HG02763 (cell line): ENCODE measurements around the gene CDK5RAP2.

Experiments
- ATAC-seq: cut with Tn5 transposase; IDR thresholded peaks from one replicate; pipeline ENCODE4 v1.9.1; 2021; ENCODE audit warnings: mild to moderate bottlenecking, moderate library complexity; ENCODE audit not compliant: unreplicated experiment

Gene CDK5RAP2

DNA sequence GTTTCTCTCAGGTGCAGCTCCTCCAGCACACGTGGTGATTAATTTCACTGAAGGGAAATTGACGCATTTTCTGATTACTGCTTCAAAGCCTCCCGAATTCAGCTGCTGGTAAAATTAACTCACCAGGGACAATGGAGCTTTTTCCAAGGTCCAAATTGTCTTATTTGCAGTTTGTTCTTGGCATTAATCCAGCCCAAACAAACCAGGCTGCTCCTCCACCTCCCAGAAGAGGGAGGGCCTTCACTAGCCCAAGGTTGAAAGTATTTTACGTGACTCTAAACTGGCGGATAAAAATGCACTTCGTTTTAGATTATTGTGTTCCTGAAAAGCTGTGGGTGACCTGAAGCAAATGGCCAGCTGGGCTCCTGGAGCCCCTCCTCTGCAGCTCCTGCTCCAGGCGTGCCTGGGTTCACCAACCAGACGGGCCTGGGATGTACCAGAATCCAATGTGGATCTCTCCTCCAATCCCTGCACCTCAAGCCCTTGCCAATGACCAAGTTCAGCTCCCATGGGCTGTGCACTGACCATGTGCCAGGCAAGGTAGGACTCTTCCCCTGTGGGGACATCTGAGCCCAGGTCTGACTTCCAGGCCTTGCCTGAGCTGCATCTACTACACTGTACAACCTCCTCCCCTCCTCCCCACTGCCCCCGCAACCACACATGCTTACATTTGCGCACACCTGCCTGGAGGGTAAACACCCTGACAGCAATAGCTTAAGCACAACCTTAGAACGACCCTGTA is 193.4 kb downstream of the CDK5RAP2 start:
- ATAC-seq, result no peak

DNA sequence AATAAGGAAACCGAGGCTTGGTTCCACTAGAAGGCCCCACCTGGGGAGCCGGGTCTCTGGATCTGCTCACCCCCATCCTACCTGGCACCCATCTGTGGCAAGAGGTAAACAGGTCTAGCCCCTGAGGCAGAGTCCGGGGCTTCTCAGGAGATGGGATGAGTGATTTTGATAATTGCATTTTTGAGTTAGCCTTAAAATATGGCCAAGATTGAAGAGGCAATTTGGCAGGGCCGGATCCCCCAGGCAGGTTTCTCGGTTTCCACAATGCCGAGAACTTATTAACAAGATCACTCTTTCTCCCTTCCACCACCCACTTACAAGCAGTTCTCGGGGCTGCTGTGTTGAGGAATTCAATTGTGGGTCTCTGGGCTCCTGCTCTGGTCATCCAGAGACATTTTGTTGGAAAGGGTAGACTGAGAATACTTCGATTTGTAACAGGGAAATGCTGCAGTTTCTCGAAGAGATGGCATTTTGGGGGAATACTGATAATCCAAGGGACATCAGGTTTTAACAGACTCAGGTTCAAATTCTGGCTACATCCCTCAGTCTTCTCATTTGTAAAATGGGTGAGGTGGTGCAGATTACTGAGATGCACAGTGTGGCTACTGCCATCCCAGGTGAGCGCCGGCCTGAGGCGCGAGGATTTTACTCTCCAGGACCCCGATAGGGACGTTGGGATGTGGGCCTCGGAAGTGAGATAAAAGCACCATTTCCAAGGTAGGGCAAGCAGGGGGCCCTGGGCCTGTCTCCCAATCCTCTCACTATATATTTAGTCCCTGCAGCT is 194.2 kb downstream of the CDK5RAP2 start:
- no peak for ATAC-seq

DNA sequence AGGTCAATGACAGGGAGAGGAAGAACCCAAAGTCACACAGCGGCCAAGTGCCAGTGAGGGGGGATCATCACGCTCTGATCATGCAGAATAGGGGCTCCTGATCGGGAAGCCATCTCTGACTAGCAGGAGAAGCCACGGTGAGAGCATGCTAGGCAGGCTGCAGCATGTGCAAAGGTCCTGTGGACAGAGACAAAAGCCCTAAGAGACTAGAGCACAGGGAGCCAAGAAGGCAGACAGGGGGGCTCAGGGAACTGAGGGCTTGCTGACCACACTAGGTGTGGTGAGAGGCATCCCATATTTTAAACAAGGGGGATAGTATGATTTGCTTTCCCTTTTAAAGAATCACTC is 195.1 kb downstream of the CDK5RAP2 start:
- no peak for ATAC-seq

DNA sequence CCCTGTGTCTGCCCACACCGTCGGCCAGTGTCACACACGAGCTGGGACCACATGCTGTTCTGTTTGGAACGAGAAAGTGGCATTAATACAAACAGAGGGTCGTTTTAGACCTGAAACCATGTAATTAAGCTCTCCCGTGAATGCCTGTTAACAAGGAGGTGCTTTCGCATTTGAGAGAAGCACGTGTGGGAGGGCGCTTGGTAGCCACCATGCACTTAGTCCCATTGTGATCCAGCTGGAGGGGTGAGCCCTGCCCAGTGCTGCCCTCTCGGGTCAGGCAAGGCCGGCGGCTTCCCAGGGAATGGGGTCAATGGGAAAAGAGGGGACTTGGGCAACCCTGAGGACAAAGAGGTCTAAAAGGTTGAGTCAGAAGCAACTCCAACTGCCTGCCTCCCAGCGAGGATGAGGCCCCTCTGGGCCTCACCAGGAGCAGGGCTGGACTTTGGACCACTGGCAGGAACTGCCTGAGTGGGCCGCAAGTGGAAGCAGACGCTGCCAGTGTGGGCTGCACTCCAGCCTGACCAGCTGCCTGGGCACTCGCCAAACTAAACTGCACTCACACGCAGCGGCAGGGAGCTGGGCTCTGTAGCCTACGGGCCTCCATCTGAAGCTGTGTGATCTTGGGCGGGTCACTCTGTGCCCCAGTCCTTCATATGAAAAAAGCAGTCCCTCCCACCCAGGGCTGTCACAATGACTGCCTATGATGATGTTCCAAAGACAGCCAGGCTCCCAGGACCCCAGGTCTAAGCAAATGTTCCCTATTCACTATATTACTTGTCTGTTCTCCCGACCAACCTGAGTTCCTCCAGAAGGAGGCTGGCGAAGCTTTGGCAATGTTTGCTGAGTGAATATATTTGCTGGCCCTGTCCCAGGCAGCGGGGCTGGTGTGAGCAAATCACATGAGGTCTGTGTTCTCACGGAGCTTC is 195.7 kb downstream of the CDK5RAP2 start:
- ATAC-seq, result no peak

DNA sequence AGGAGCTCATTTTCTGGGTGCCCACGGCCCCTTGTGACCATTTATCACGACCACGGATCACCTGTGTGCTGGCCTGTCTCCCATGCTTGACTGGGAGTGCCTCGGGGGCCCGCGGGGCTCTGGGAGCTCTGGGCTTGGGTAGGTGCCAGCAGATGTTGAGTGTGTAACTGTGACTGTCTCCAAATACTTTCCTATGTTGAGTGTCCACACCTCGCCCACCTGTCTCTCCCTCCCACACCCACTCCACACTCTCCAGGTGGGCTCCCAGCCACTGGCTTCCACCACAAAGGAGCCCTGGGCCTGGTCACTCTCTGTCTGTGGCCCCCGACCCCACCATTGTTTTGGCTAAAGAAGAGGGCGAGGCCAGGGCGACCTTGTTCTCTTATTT is 196.4 kb downstream of the CDK5RAP2 start:
- ATAC-seq, result no peak

DNA sequence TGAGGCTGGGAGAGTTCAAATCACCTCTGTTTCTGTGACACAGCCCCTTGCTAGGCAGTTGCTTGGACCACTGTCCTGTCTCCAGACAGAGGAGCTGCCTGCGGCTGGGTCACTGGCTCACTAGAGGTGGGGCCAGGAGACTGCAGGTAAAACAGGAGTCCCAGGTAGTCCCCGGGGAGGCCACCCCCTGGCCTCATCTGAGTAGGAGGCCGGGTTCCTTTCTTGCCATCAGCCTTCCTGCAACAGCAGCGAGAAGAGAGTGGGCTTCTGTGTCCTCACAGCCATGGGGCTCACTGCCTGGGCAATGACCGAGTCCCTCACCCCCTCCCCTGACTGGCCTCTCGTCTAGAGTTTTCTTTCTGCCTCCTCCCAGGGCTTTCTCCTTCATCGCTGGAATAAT is 197.5 kb downstream of the CDK5RAP2 start:
- ATAC-seq, result no peak

DNA sequence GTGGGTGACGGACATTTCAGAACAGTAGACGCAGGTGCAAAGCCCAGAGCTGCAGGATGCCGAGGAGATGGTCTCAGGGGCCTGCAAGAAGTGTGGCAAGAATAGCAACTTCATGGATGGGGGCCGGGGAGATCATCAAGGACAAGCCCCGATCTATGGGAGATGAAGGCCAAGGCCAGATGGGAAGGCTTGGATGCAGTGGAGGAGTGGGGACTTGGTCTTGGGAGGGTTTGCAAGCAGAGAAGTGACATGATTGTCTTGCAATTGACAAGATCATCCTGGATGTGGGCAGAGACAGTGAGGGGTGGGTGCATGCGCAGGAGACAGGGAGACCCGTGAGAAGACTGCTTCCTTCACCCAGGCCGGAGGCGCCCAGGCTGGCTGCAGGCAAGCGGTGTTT is 198.1 kb downstream of the CDK5RAP2 start:
- ATAC-seq, result no peak

DNA sequence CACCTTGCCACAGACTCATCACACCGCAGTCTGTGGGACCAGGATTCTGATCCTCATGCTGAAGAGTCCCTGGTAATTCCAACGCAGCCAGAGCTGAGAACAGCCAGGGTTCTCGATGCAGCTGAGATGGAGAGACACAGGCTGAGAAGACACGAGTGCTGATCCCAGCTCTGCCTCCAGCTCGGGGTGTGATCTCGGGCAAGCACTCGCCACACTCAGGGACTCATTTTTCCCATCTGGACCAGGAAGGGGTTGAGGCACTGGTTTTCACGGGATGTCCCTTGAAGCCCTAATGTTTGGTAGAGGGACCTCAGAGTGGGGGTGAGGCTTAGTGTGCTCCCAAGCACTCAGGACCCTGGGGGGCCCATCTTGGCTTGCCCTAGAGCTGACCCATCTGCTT is 200.4 kb downstream of the CDK5RAP2 start:
- ATAC-seq, result no peak

DNA sequence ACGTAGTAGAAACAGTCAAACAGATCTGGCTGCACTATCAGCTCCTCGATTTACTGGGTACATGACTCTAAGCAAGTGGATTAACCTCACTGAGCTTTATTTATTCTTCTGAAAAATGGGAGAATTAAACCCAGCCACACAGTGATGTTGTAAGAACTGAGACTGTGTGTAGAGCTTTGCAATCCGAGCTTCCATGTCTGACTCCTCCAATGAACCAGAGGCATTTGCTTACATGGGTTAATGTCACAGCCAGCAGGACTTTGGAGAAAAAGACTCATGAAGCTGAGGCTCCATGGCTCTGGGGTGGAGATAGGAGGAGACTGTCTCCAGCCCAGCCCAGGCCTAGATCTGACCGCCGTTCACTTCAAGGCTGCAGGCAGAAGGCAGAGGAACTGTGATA is 201.3 kb downstream of the CDK5RAP2 start:
- ATAC-seq, result no peak

DNA sequence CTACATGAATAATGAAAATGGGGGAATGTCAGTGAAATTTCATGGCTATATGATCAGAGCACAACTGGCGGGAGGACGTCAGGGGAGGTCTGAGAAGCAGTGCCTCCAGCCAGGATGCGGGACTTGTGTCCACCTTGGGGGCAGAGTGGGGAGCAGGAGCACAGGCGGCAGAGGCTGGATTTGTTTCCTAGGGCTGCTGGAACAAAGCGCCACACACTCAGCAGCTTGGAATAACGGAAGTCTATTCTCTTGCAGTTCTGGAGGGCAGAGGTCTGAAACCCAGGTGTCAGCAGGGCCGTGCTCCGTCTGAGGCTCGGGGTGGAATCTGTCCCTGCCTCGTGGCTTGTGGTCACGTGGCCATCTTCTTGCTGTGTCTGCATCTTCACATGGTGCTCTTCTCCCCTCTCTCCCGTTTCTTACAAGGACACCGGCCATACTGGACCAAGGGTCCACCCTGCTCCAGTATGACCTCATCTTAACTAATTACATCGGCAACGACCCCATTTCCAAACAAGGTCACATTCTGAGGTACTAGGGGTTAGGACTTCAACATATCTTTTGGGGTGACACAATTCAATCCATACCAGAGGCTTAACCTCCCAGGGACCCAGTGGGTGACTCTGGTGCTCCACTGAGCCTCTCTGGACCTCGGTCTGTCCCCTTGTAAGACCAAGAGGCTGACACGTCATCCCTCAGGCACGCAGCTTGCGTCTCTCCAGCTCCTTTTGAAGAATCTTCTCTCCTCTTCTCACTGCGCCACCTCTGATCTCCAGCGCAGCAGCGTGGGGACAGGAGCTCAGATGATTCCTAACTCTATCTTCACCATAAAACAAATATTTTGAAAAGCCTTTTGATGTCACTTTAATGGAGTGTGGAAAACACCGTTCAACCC is 202.5 kb downstream of the CDK5RAP2 start:
- ATAC-seq, result no peak

DNA sequence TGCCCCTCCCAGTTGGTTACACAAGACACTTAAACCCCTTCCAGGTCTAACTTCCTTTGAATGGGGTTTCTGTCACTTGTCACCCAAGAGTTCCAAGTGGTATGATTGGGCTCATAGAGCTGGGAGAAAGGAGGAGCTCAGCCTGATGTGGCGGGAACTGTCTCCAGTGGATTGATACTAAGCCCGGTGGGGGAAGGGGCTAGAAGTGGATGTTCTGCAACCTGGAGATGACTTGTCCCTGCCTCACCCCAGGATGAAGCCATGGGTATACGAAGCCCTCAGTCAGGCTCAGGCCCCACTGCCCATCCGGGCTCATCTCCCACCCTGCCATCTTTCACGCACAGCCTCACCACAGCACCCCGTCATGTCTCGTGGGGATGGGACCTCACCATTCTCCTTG is 203.9 kb downstream of the CDK5RAP2 start:
- no peak for ATAC-seq

DNA sequence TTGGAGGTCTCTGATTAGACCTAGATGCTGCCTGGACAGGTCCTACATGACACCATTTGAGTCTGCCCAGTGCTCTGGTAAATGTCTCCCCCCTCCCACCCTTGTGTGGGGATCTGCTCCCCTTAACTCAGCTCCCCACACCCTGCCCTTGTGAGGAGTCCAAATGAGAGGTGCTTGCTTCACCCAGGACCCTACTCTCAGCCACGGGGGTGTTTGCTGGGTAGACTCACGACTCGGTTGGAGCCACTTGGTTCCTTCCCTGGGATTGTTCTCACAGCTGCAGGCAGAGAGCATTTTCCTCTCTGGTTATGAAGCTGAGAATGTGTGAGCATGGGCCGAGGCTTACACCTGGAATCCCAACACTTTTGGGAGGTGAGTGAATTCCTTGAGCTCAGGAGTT is 204.7 kb downstream of the CDK5RAP2 start:
- no peak for ATAC-seq

DNA sequence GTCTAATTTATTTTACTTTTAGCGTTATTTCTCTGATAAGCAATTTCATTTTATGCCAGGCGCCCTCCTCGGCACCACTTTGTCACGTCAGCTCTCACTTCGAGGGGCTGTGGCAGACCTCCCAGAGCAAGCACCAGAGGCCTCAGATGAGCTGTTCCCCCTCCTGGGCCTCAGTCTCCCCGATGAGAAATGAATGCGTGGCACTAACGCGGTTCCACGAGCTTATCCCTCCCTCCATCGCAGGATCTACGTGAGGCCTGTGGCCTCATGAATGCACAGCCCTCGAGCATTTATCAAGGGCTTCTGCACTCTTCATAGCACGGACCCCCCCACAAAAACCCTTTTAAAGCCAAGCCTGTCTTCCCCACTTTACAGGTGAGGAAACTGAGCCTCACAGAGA is 205.2 kb downstream of the CDK5RAP2 start:
- no peak for ATAC-seq

DNA sequence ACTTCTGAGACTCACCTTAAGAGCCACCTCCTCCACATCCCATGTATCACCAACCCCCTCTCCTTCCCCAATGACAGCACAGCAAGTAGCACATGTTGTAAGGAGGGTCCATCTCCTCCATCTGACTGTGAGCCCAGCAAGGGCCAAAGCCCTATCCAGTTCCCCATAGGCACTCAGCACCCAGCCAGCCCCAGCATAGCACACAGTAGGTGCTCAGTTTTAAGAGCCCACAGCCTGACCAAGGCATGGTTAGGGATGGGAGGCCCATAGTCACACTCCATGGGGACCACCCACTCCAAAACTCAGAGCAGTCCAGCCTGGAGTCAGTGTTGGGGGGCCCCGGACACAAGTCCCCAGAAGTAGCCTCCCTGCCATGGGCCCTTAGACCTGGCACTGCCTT is 205.7 kb downstream of the CDK5RAP2 start:
- ATAC-seq, result no peak

DNA sequence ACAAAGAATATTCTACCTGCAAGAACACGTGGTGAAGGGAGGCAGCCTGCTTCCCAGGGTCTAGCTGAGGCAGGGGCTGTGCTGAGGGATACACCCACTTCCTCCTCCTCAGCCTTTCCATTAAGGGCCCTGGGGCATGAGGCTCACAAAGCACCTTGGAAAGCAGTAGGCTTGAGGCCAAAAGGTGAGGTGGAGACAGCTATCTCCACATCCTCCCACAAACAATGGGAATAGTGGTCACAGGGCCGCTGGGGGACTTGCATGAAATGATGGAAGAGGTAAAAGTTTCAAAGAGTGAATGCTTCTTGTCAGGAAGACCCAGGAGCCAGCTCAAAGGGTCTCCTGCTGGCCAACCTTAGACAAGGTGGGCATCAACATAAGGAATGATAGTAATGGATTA is 207.9 kb downstream of the CDK5RAP2 start:
- ATAC-seq, result no peak

DNA sequence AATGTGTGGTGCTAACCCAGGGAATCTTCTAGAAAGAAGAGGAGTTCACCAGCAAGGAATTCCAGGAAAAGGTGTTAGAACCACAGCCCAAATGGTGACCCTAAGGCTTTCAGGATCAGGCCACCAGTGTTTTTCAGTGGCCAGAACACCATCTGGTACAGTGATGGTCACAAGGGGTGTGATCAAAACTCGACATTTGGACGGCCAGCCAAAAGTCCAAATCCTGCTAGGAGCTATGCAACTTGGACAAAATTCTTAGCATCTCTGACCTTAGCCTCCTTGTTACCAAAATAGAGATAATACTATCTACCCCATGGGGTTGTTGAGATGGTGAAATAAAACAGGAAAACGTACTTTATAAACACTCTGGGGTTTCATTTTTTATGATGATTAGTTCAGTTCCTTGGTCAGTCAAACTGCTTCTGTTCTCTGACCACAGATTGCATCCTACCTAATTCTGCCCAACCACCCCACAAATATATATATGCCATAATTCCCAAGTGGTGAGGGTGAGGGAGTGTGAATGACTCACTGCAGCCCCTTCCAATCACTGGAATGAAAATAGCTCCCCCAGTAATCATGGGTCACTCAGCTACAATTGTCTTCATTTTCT is 210.3 kb downstream of the CDK5RAP2 start:
- no peak for ATAC-seq

DNA sequence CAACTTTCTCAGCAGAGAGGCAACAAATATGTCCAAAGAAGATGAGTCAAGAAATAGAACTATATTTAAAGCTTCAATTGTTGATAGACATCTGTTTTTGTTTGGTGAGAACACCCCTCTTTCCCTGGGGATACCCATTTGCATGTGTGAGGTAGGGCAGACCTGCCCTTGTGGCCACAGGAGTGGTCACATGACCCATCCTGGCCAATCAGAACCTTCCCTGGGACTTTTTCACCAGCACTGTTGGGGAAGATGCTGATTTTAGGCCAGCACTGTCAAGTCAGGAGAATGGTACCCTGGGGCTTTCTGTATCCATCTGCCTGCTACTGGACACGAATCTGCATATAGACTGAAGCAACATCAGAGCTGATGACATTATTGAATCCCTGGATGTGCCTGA is 211.2 kb downstream of the CDK5RAP2 start:
- no peak for ATAC-seq

DNA sequence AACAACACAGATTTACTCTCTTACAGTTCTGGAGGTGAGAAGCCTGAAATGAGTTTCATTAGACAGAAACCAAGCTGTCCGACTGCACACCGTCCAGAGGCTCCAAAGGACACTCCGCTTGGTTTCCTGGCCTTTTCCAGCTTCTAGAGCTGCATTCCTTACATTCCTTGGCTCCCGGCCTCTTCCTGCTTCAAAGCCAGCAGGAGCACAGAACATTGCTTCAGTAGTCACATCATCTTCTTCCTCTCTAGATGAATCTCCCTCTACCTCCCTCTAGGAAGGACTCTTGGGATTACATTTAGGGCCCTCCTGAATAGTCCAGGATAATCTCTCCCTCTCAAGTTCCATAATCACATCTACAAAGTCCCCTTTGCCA is 213.3 kb downstream of the CDK5RAP2 start:
- no peak for ATAC-seq

DNA sequence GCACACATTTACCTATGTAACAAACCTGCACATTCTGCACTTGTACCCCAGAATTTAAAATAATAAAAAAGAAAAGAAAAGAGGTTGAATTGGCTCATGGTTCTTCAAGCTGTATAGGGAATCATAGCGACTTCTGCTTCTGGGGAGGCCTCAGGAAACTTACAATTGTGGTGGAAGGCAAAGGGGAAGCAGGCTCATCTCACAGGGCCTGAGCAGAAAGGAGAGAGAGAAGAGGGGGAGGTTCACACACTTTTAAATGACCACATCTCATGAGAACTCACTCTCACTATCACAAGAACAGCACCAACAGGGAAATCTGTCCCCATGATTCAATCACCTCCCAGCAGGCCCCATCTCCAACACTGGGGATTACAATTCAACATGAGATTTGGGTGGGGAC is 214.6 kb downstream of the CDK5RAP2 start:
- ATAC-seq, result no peak

DNA sequence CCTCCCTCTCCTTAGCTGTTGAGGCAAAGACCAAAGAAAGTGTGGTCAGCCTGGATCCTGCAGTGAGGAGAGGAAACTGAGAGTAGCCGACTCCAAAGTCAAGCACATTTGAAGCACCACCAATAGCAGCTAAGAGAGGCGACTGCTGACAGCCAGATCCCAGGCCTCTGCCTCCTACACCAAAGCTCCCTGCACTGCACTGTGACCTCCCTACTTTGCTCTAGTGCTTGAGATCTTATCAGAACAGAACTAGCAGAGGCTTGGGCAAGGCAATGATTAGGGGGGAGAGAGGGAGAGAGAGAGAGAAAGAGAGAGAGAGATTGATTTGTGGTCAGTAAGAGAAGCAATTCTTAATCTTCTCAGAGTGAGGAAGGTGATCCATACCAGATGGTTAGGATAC is 216.3 kb downstream of the CDK5RAP2 start:
- ATAC-seq, result no peak
